ENCODE measurements around the gene OSBPL9.

DNA sequence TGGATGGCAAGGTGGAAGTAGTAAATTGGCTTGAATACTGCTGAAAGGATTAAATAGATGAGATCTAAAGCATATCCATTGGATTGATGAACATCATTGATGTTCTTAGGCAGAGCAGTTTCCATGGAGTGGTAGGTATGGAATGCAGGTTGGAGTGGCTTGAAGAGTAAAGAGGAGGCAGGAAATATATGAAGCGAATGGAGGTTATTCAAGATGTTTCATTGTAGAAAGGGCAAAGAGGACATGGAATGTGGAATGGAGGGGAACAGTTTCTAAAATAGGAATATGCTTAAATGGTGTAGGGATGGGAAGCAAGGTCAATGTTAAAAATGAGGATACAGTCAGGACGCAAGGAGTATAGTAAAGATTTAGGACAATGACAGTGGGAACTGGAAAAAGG is 6.1 kb downstream of the OSBPL9 start:
- TF ChIP-seq CTCF (IDR thresholded peaks at IDR 0.05 in 4 of 5, conservative IDR thresholded peaks at IDR 0.05 in 1 of 5) (no peak), POLR2A (IDR thresholded peaks at IDR 0.05) (no peak)
